HUES48 (cell line): Measurements from ENCODE around the gene RASA4.
"Not testable (repeated sequence)": the region's sequence is repeated elsewhere in the genome, so short reads cannot be mapped to it uniquely, and the experiment has no call there.

Source experiments
- H3K27ac ChIP-seq: one replicate; pipeline ENCODE4 v1.7.0; 2013; ENCODE audit warnings: low read depth, low read length, inconsistent platforms
- H3K27me3 ChIP-seq: 2 replicates; pipeline ENCODE4 v1.6.1; 2013; ENCODE audit warnings: mild to moderate bottlenecking, low read length; ENCODE audit not compliant: control insufficient read depth, insufficient read depth
- H3K36me3 ChIP-seq: 2 replicates; pipeline ENCODE4 v1.6.1; 2013; ENCODE audit warnings: low read length; ENCODE audit not compliant: control insufficient read depth, insufficient read depth
- H3K4me1 ChIP-seq: 2 replicates; pipeline ENCODE4 v1.6.1; 2013; ENCODE audit warnings: mild to moderate bottlenecking, low read length; ENCODE audit not compliant: control insufficient read depth, insufficient read depth
- H3K4me3 ChIP-seq: 2 replicates; pipeline ENCODE4 v1.5.1; 2013; ENCODE audit warnings: mild to moderate bottlenecking, low read depth, low read length
- H3K9ac ChIP-seq: 2 replicates; pipeline ENCODE4 v1.6.1; 2013; ENCODE audit warnings: mild to moderate bottlenecking, low read depth, low read length, moderate library complexity
- H3K9me3 ChIP-seq: 2 replicates; pipeline ENCODE4 v1.6.1; 2013; ENCODE audit warnings: low read length; ENCODE audit not compliant: control insufficient read depth, insufficient read depth

RASA4 gene

DNA sequence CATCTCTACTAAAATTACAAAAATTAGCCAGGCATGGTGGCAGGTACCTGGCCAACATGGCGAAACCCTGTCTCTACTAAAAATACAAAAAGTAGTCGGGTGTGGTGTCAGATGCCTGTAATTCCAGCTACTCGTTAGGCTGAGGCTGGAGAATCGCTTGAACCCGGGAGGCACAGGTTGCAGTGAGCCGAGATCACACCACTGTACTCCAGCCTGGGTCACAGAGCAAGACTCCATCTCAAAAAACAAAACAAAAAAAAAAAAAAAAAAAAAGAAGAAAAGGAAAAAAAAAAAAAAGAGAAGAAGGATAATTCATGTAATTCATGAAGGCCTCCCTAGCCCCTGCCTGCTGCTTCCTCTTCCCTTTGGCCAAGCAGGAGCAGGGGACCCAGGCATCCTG is 76.0 kb downstream of the RASA4 start:
- not testable (repeated sequence) for H3K27me3 ChIP-seq, H3K36me3 ChIP-seq, H3K4me1 ChIP-seq, H3K4me3 ChIP-seq, H3K9me3 ChIP-seq, H3K9ac ChIP-seq, H3K27ac ChIP-seq

DNA sequence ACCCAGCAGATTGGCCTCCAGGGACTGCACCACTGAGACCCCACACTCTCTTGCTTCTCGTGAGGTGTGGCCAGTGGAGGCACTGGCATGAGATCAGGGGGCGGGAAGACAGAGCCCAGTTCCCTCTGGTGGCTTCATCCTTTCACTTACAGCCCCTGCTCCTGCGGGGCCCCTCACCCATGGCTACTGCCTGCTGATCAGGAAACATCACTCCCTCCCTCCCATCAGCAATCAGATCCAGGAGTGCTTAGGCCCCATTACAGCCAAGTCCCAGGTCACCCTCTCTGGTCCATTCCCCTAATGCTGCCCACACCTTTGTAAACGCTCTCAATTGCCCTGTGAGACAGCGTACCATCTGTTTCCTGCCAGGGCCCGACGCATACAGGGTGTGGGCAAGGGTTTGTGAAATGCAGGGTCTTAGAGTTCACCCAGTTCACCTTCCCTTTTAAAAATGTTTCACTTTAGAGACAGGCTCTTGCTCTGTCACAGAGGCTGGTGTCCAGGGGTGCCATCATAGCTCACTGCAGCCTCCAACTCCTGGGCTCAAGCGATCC is 81.4 kb downstream of the RASA4 start:
- not testable (repeated sequence) for H3K4me1 ChIP-seq, H3K27ac ChIP-seq, H3K9ac ChIP-seq, H3K27me3 ChIP-seq, H3K36me3 ChIP-seq, H3K9me3 ChIP-seq, H3K4me3 ChIP-seq

DNA sequence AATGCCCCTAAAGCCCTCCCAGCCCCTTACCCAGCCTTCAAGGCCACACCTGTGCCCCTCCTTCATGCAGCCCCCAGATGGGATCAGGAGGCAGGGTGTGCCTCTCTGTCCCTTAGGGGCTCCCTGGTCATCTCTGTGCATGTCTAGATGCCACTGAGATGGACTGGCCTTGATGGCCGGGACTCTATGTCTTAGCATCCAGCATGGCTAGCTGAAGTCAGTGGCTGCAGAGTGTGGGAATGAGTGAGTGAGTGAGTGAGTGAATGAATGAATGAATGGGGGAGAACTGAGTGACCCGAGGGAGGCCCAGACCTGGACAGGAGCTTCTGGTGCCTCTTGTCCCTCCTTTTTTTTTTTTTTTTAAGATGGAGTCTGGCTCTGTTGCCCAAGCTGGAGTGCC is 84.4 kb downstream of the RASA4 start:
- H3K9me3 ChIP-seq, H3K4me1 ChIP-seq, H3K4me3 ChIP-seq, H3K9ac ChIP-seq, H3K36me3 ChIP-seq, H3K27me3 ChIP-seq, H3K27ac ChIP-seq: not testable (repeated sequence)

DNA sequence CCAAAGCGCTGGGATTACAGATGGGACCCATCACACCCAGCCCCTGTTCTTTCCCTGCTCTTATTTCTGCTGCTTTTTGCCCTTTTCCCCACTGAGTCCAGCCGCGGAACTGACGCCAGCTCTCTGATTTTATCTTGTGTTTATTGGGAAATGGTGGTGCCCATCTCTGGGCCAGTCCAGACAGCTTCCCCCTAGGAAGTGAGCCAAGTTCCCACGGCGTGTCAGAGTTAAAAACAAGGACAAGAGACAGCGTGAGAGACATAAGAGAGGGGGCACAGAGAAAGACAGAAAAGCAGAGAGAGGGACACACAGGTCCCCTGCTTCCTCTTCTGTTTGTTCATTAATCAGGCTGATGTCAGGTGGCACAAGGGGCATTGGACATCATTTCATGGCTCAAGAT is 85.0 kb downstream of the RASA4 start:
- not testable (repeated sequence) for H3K27me3 ChIP-seq, H3K9me3 ChIP-seq, H3K4me1 ChIP-seq, H3K9ac ChIP-seq, H3K36me3 ChIP-seq, H3K4me3 ChIP-seq, H3K27ac ChIP-seq

DNA sequence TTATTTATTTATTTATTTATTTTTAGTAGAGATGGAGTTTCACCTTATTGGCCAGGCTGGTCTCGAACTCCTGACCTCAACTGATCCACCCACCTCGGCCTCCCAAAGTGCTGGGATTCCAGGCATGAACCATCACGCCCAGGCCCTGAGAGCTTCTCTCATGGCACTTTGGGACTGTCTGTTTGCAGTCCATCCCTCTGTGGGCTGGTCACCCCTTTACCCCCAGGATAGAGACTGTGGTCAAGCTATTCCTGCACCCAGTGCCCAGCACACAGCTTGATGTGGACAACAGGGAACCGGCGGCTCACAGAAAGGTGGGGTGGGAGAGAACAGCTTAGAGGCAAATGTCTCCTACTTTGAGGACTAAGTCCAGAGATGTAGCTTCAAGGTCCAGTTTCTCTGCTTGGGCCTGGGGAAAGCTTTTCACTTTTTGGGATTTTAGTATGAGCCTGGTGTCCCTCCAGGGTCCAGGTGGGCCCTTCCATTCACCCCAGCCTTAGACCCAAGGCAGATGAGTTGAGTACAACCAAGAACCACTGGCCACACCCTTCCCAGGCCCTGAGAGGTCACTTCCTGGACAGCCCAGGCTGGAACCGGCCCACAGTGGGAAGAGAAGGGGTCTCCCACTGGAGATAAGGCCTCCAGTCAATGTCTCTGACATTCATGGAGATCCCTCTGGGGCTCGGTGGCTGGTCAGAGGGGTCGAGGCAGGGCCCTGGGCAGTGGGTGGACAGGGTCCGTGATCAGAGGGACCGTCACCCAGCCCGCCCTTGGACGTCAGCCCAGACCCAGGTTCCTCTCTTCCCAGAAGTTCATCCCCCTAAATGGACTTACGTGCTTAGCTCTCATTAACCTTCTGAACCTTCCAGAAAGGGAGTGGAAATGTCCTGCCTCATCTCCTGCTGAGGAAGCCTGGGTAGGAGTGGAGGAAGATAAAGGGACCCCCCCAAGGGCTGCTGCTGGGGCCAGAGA is 88.4 kb downstream of the RASA4 start:
- not testable (repeated sequence) for H3K9ac ChIP-seq, H3K4me1 ChIP-seq, H3K36me3 ChIP-seq, H3K27ac ChIP-seq, H3K4me3 ChIP-seq, H3K9me3 ChIP-seq, H3K27me3 ChIP-seq

DNA sequence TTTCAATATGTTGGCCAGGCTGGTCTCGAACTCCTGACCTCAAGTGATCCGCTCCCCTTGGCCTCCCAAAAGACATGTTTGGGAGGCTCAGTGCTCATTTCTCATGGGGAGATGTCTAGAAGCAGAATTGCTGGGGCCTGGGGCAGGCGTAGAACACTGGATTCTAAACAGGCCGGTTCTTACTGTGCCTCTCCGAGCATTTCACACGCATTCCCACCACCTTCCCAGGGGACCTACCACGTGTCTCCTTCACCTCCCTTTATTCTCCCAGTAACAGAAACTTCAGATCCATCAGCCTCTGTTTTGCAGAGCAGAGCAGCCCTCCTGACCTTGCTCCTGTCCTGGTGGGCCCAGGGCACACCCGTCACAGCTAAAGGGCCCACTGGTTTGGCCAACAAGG is 89.4 kb downstream of the RASA4 start:
- not testable (repeated sequence) for H3K27ac ChIP-seq, H3K4me3 ChIP-seq, H3K4me1 ChIP-seq, H3K9me3 ChIP-seq, H3K9ac ChIP-seq, H3K36me3 ChIP-seq, H3K27me3 ChIP-seq

DNA sequence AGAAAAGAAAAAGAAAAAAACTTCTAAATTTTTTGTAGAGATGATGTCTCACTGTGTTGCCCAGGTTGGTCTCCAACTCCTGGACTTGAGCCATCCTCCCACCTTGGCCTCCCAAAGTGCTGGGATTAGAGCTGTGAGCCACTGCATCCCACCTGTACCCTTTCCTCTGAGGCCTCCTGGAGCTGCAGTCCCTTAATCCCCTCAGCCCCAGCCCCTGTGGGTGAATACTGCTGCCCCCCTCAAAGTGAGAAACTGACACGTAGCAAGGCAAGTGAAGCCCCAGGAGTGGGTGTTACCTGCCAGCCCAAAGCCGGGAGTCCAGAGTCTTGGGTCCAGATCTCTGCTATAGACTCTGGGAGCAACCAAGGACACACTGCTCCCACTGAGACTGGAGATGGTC is 91.8 kb downstream of the RASA4 start:
- not testable (repeated sequence) for H3K27ac ChIP-seq, H3K4me1 ChIP-seq, H3K4me3 ChIP-seq, H3K9me3 ChIP-seq, H3K36me3 ChIP-seq, H3K27me3 ChIP-seq, H3K9ac ChIP-seq
